ENCODE measurements around the gene EPHA8. TPM values are rescaled to one million over a fixed set of nuclear protein-coding genes. Genes with fewer than 3 reads are reported as not detected.

EPHA8 gene
- total and polyA plus RNA-seq, 9 of the 15 experiments (the other 6 are each of a cell fraction or from before 2014, with no cell fraction given) = not detected

- TF ChIP-seq CHD7 (IDR thresholded peaks at IDR 0.05; ENCODE audit: low read depth, low read length) (no peak), SRSF3 (IDR thresholded peaks at IDR 0.05; ENCODE audit: insufficient read depth, low read length) (no peak), MAZ (CRISPR knock-in tag; conservative IDR thresholded peaks at IDR 0.05 in 1 of 2, IDR thresholded peaks at IDR 0.05 in 1 of 2) (peak; percentile 70 to 71), STAG1 (CRISPR knock-in tag; IDR thresholded peaks at IDR 0.05; ENCODE audit: borderline replicate concordance) (peak; percentile 95), RHOXF2B (CRISPR knock-in tag; conservative IDR thresholded peaks at IDR 0.05) (no peak), TRIM24 (IDR thresholded peaks at IDR 0.05) (no peak), YY1 (IDR thresholded peaks at IDR 0.05; ENCODE audit: borderline replicate concordance in 1 of 3, control insufficient read depth in 1 of 3, extremely low read depth in 1 of 3, insufficient read depth in 3 of 3, insufficient read length in 1 of 3, insufficient replicate concordance in 2 of 3, low read depth in 1 of 3, low read length in 2 of 3) (peak in 2 of 3 experiments; percentile 23 to 32), ZNF75A (CRISPR knock-in tag; IDR thresholded peaks at IDR 0.05) (no peak), CTCF (IDR thresholded peaks at IDR 0.05 in 2 of 3, conservative IDR thresholded peaks at IDR 0.05 in 1 of 3; ENCODE audit: insufficient read depth in 2 of 3, low read depth in 1 of 3, low read length in 3 of 3) (peak; percentile 89 to 94 (median 94)), POLR2G (IDR thresholded peaks at IDR 0.05; ENCODE audit: low read depth, low read length) (no peak), RB1 (IDR thresholded peaks at IDR 0.05; ENCODE audit: low read depth) (0 out of 2 replicates have a peak, but pooled peaks have one; percentile 56), CC2D1A (IDR thresholded peaks at IDR 0.05) (peak; percentile 71; the same call in 1 of the 2 replicates)
These were observed 78.8 kb downstream of the EPHA8 start (continued) for GRCh38 chr1:22641906-22642636.

All from K562 (cell line).